Embryonic facial prominence (tissue), 1 donor: Measurements from ENCODE around the gene DNTTIP2.
A peak's percentile ranks its signal among the peaks of the same experiment; 100 is the strongest.
"Not testable (repeated sequence)": the region's sequence is repeated elsewhere in the genome, so short reads cannot be mapped to it uniquely, and the experiment has no call there.

Experiments
- DNase-seq: peaks from one replicate; pipeline ENCODE4 v3.0.0-alpha.2; 2016; ENCODE audit errors: extremely low spot score

DNTTIP2 gene, protein sequence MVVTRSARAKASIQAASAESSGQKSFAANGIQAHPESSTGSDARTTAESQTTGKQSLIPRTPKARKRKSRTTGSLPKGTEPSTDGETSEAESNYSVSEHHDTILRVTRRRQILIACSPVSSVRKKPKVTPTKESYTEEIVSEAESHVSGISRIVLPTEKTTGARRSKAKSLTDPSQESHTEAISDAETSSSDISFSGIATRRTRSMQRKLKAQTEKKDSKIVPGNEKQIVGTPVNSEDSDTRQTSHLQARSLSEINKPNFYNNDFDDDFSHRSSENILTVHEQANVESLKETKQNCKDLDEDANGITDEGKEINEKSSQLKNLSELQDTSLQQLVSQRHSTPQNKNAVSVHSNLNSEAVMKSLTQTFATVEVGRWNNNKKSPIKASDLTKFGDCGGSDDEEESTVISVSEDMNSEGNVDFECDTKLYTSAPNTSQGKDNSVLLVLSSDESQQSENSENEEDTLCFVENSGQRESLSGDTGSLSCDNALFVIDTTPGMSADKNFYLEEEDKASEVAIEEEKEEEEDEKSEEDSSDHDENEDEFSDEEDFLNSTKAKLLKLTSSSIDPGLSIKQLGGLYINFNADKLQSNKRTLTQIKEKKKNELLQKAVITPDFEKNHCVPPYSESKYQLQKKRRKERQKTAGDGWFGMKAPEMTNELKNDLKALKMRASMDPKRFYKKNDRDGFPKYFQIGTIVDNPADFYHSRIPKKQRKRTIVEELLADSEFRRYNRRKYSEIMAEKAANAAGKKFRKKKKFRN

DNA sequence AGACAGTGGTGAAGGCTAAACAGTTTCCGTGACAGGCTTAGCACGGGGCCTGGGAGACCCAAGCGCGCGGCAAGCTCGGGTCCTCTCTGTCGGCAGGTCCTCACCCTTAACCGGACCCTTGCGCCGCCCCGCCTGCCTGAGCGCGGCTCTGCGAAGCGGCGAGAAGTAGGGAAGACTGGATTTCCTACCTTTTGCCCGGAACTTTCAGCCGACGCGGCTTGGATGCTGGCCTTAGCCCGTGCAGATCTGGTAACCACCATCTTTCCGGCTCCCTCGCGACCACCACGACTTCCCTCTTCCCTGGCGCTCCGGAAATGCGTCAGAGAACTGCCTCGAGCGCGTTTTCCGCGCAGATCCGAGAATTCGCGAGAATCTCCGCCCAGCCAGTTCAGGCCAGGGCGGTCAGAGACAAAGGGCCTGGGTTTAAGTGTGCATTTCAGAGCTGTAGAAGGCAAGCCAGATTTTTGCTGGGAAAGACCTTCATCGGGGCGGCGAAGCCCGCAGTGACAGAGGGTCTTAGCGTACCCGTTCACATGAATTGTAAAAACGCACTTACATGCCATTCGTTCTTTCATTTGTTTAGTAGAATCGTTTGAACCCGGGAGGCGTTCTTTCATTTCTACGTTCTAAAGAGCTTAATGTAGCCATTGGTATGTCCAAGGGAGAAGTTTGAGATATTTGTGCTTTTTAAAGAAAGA, at the start of gene DNTTIP2:
DNTTIP2 (minus strand) TSS at position 318 of the 698 bp plus-strand sequence; CDS start at position 260, 58 bp downstream.
- DNase-seq: peak; percentile 90

DNA sequence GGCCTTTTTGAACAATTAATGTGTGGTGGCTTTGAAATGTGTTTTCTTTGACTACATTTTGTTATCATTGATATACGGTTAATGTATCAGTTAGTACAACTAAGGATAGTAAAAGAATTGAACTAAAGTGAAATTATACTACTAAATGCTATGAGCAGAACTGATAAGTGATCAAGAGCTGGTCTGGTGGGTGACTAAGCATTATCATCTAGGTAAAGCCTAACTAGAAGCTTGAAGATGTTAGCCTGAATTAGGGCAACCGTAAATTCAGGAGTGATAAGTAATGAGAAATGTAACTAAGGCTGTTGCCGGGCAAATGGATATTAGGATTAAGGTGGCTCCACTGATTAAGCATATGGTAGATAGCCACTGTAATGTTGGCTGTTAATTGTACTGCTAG, 46.2 kb upstream of the DNTTIP2 start:
- DNase-seq: no peak

DNA sequence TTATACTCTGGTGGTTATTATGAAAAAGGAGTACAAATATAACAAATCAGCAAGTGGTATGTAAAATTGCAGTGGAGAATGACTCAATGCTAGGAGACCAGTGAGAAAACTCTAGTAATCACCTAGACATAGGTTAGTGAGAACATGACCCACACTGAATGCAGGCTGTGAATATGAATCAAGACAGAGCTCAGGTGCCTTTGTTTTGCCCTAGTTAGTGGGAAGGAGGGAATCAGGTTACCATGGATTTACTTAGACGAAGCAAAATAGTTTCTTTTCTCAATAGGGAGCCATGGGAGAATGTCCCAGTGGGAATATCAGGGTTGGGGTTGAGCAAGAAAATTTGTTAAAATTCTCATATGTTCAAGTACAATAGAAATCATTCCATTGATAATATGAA, 40.8 kb upstream of the DNTTIP2 start:
- DNase-seq: no peak

DNA sequence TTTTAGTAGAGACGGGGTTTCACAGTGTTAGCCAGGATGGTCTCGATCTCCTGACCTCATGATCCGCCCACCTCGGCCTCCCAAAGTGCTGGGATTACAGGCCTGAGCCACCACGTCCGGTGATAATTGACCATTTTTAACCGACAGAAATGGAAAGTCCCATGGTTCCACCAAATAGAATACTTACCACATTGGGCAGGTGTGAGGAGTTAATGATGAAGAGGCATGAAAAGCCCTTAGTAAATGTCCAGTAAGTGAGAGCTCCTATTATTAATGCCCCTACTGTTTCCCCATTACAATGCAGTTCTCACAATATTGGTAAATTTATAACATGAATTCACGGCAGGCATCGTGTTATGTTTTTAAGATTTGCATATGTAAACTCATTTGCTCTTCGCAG, 38.3 kb upstream of the DNTTIP2 start:
- no peak for DNase-seq

DNA sequence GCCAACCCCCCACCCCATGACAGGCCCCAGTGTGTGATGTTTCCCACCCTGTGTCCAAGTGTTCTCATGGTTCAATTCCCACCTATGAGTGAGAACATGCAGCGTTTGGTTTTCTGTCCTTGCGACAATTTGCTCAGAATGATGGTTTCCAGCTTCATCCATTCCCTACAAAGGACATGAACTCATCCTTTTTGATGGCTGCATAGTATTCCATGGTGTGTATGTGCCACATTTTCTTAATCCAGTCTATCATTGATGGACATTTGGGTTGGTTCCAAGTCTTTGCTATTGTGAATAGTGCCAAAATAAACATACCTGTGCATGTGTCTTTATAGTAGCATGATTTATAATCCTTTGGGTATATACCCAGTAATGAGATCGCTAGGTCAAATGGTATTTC, 31.9 kb upstream of the DNTTIP2 start:
- DNase-seq: not testable (repeated sequence)

DNA sequence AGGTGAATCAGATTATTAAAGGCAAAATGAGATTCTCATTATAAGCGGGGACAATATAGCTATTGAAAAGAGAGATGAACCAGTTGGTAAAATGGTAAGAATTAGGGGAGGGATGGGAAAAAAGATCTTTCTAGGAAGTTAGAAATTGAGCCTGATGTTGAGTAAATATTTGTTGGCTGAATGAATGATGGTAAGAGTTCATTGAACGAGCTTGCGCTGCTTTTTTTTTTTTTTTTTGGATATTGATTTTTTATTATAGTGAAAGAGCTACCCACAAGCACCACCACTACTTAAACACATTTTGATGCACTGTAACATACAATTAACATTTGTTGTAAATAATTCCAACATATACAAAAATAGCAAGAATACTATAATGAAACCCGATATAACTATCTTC, 31.3 kb upstream of the DNTTIP2 start:
- no peak for DNase-seq

DNA sequence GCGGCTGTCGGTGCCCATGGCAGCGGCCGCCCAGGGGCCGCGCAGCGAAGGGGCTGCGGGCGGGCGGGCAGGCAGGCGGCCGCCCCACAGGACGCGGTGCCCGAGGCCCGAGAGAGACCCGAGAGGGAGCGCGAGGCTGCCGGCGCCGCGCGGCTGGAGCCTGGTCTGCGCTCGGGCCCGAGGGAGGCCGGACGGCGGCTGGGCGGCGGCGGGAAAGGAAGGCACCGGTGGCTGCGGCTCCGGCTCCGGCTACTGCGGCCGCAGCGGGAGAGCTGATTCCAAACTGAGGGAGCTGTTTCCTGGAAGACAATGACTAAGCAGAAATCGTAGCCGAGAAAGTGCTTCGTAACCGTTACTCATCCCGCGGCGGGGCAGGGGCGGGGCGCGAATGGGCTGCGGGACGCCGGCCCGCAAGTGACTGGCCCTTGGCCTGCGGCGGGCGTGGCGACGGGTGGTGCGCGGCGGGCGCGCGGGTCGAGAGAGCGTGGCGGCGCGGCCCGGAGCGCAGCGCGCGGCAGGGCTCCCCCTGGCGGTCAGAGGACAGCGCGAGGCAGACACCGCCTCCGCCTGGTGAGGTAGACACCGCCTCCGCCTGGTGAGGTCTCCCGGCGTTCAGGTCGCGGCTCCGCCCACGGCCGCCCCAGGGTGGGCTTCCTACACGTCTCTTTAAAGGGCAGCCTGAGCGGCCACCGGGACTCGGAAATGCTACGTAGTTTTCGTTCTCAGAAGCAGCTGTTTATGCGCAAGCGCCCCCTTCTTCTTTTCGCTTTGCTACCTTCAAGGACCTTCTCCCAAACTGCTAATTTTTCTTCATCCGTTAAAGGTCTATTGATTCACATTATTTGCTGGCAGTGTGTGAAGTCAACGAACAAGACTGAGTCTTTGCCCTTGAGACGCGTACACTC, 30.4 kb upstream of the DNTTIP2 start, which contains the start of gene GCLM:
GCLM (minus strand) TSS at position 285 of the 905 bp plus-strand sequence; CDS start at position 18, 267 bp downstream.
- DNase-seq: peak; percentile 72

DNA sequence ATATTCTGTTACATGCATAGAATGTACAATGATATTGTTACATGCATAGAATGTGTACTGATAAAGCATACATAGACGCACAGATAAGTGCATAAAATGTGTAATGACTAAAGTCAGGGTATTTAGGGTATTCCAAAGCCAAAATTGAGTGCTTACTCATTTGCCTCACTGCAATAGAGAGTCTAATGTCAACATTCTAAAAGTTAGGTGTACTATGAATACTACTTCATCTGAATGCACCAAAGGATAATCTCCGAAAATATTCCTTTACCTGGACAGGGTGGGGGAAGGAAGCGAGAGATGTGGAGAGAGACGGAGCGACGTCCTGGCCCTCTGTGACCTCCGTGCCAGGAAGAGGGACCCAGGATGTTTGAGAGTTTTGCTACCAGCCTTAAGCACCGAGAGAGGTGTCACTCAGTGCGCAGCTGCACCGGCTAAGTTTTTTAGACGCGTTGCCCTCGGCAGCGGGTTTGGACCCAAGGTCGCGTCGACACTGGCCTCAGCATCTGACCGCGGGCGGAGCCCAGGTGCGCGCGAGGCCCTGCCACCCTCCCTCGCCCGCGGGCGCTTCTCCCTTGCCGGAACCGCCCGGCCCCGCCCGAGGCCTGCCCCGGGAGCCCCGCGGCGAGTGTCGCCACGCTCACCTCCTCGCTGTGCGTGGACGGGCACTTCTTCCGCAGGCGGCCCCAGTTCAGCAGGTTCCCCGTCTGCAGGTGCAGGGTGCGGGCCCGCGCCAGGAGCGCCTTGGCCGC, 29.6 kb upstream of the DNTTIP2 start:
- DNase-seq: no peak

DNA sequence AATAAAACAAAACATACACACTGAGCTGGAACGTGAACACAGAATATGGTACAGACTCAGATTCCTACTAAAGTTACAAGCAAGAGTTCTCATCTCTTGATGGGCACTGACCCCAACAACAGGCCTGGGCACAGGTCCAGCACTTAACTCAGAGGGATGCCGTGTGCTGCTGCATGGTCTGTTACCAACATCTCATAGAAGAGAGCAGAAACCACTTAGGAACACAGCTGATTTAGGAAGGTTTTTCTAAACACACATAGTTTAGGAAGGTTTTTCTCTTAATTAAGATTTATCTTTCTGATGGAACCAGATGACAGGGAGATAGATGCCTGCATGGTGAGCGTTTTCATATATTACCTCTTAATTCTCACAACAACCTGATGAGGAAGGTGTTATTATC, 28.7 kb upstream of the DNTTIP2 start:
- no peak for DNase-seq

DNA sequence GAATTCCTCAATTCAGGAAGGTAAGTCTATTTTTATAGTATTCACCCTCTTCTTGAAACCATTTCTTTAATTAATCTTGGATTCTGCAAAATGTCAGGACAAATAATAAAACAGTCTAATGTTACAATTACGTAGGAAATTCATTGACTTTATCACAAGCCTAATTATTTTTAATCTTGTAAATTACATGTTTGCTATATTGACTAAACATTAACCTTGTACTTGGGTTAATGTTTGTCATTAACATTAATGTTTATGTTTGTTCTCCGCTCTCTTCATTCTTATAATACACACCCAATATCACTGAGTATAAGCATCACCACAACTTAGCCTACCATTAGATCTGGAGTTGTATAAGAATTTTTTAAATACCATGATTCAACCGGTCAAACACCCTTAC, 27.5 kb upstream of the DNTTIP2 start:
- DNase-seq: no peak

DNA sequence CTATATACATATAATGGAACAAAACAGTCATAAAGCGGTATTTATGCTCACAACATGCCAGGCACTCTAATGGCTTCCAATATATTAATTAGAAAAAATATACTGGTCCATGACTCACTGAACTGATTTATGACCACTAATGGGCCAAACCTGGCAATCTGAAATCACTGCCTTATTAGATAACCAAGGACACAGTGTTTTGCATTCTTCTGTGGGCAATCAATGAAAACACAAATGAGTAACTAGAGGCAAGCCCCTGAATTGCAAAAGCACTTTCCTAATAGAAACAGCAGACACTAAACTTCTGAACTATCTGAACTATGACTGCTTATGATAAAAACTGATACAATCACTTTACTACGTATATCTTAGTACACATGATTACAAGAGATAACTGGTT, 26.7 kb upstream of the DNTTIP2 start:
- DNase-seq: no peak

DNA sequence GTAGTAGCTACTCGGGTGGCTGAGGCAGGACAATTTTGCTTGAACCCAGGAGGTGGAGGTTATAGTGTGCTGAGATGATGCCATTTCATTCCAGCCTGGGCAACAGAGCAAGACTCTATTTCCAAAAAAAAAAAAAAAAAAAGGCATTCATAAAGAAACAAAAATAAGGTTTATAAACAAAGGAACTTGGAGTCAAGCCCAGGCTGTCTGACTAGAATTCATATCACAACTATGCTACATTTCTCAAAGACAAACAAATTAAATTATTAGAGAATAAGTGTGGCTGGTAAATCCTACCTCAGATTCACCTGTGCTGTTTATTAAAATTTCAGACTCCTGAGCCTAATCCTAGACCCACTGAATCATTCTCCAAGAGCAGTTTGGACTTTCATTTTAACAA, 26.0 kb upstream of the DNTTIP2 start:
- DNase-seq: no peak

DNA sequence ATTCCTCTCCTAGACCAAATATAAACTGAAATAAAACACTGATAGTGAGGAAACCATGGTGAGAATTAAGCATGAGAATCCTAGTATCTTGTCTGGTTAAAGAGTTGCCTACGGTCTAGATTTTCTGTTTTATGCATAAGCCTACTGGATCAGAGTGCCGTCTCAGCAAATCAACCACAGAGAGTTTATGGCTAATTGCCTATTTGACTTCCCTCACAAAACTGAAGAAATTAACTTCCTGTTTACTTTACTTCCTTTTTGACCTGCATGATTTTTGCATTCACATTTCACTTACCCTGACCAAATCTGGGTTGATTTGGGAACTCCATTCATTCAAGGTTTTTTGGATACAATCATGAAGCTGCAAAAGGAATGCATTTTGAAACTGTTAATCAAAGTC, 25.2 kb upstream of the DNTTIP2 start:
- no peak for DNase-seq

DNA sequence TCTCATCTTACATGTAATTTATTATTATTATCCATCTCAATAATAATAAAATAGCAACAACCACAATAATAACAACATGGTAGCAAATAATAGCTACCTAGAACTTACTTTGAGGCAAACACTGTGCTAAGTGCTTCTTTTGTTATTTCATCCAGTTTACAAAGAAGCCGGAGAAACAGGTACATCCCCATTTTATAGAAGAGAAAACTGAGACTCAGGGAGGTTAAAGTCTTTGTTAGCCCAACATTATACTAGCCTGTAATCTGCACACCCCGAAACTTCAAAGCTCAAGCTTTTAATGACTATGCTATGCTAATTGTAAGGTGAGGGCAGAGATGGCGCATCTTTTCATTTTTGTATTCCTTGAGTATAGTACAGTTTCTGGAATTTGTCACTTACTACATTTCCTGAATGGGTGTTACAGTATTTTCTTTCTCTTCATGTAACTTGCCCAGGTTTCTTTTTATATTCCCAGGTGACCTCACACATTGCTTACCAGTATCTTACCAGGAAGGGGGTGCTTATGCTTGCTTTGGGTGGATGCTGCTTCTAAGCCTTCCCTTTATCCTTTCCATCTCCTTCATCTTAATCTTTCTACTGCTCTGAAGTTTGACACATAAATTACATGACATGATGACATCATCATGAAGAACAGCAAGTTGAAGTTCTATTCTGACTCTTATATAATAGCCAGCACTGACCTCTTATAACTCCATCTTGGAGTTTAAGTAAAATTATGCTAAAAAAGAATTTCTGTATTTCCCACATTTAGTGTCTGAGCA, 21.9 kb upstream of the DNTTIP2 start:
- no peak for DNase-seq

DNA sequence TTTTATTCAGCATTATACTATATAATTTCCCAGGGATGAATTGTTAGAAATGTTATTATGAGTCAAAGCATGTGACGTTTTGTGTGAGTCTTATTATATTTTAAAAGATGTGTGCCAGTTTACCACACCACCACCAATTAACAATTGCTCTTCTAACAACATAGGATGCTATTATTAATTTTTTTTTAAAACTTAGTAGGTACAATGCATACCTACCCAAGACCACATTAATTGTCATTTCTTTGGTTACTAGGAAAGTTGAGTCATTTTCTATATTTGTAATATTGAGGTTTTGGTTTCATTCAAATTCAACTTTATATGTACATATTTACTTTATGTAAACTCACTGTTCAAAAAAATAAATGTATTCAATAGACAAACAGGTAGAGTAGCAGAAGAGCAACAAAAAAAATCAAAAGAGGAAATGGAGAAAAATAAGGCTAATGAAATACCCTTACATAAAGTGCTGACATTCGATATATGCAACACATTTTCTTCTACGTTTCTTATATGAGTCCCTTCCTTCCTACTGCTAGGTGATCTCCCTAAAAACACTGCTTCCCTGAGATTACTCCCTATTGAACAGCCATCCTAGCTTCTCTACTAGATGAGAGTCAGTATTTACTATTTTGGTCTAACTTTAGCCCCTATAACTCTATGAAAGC, 20.7 kb upstream of the DNTTIP2 start:
- no peak for DNase-seq

DNA sequence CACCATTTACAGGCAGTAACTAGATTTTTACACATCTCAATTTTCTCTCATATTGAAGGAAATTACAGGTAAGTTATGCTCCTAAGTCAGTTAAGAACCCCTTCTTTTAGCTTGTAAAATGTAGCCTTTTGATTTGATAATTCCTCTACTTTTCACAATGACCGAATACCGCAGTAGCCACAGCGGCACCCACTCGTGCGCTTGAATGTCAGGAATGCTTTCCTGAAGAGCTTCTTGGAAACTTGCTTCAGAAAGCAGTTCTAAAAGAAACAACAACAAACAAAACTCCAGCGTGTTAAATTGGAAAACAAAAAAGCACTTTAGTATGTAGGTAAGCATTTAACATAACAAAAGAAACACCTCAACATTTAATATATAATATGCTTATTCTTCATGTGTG, 9.9 kb upstream of the DNTTIP2 start:
- no peak for DNase-seq

DNA sequence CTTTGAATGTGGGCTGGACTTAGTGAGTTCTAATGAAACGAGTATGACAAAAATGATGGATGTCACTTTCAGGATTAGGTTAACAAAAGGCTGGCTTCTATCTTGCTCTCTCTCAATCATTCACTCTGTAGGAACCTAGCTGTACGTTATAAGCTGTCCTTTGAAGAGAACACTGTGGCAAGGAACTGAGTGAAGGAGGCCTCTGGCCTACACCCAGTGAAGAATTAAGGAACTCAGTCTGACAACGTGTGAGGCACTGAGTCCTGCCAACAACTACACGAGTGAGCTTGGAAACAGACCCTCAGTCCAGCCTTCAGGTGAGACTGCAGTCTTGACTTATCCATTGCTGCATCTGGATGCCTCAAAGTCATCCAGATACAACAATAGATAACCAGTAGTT, 3.3 kb upstream of the DNTTIP2 start:
- DNase-seq: no peak

DNA sequence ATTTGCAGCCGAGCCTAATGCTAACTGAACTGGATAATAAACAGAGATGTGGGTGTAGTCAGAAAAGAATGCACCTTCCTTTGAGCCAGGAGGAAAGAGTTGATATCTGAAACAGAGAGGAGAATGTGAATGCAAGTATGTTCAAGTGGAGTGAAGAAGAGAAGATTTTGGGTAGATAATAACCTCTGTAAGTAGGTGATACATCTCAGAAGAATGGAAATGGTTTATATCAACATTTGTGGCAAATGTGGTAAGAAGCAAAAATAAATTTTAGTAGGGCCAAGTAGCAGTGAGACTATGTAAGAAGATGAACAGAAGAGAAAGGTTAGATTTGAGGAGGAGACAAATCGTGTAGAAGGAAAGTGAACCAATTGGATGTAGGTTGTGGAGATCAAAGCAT, 1.7 kb upstream of the DNTTIP2 start:
- no peak for DNase-seq

DNA sequence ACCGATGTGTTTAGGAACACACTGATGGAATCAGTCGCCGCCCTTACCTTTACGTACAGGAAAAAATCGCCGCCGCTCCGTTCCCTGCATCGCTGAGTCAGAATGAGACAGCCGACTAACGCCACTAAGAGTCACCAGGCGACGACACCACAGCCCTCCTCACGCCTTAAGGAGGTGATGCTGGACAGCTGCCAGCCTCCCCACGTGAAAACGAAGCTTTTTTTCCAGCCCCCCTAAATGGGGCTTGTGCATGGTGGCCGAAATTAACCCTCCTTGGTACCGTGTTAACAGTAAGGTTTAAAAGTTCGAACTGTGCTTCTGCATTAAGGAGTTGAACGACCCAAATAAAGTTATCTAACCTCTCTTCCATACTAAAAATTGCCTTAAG, 511 bp downstream of the DNTTIP2 start:
- DNase-seq: no peak
